Activated naive CD8-positive, alpha-beta T cell treated with anti-CD3 and anti-CD28 coated beads for 36 hours (primary cell): ENCODE data around the gene MTHFS. TPM values are rescaled to one million over a fixed set of nuclear protein-coding genes. Genes with fewer than 3 reads are reported as not detected.
"Not testable (repeated sequence)": the region's sequence is repeated elsewhere in the genome, so short reads cannot be mapped to it uniquely, and the experiment has no call there.

Experiments
- DNase-seq: peaks from one replicate; pipeline ENCODE4 v3.0.0; 2021
- H3K27ac Mint-ChIP-seq: one replicate; pipeline ENCODE4 v1.8.0; 2022; ENCODE audit warnings: mild to moderate bottlenecking, moderate library complexity, mixed read lengths
- H3K27me3 Mint-ChIP-seq: one replicate; pipeline ENCODE4 v1.8.0; 2022; ENCODE audit warnings: mild to moderate bottlenecking, mixed read lengths
- H3K36me3 Mint-ChIP-seq: one replicate; pipeline ENCODE4 v1.8.0; 2021; ENCODE audit warnings: mild to moderate bottlenecking, mixed read lengths
- H3K4me1 Mint-ChIP-seq: one replicate; pipeline ENCODE4 v1.8.0; 2021; ENCODE audit warnings: mixed read lengths
- H3K4me3 Mint-ChIP-seq: one replicate; pipeline ENCODE4 v1.8.0; 2022; ENCODE audit warnings: mild to moderate bottlenecking, moderate library complexity, mixed read lengths
- H3K9me3 Mint-ChIP-seq: one replicate; pipeline ENCODE4 v1.8.0; 2022; ENCODE audit warnings: mixed read lengths
- total RNA-seq, 2 experiments: library from RNA; stranded (reverse); gene quantifications; one replicate each; pipeline ENCODE4 v1.2.3, GENCODE V29; 2021

Gene MTHFS
- total RNA-seq, 2 experiments from 2014 or later = 33.3 to 33.7 TPM

GRCh38 chr15:79898786-79899185 is 2.0 kb upstream of the MTHFS start:
- Mint-ChIP-seq H3K4me1 (peaks cover 44% of the 10 kb centered on the region), H3K4me3 (peak overlapping the region; percentile 4)

DNA sequence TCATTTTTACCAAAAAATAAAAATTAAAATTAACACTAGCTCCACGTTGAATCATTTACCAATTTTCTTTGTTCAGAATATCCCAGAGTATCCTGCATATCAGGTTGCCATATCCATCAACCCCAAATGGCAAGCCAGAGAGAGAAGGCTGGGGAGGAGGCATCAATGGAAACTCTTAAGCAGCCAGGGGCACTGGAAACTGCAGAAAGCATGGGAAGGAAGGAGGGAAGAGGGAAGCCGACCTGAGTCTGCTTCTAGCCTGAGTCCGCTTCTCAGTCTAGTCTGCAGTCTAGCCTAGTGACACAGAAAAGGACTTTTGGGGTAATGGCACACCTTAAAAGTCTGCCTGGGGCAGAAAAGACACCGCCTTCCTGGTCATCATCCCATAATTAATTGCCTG is 1.6 kb upstream of the MTHFS start:
- H3K9me3 Mint-ChIP-seq = peaks cover 10% of the 10 kb centered on the region
- H3K27me3 Mint-ChIP-seq = no peaks in the 10 kb centered on the region
- H3K4me3 Mint-ChIP-seq = peak overlapping the region; percentile 4
- no peak for DNase-seq
- H3K27ac Mint-ChIP-seq = peak overlapping the region; percentile 93
- H3K4me1 Mint-ChIP-seq = peaks cover 41% of the 10 kb centered on the region
- peaks cover 28% of the 10 kb centered on the region for H3K36me3 Mint-ChIP-seq

More at GRCh38 chr15:79898786-79899185, 2.0 kb upstream of the MTHFS start:
- not testable (repeated sequence) for H3K9me3 Mint-ChIP-seq, DNase-seq, H3K27me3 Mint-ChIP-seq
- peak overlapping the region; percentile 93 for H3K27ac Mint-ChIP-seq
- H3K36me3 Mint-ChIP-seq = peaks cover 30% of the 10 kb centered on the region

DNA sequence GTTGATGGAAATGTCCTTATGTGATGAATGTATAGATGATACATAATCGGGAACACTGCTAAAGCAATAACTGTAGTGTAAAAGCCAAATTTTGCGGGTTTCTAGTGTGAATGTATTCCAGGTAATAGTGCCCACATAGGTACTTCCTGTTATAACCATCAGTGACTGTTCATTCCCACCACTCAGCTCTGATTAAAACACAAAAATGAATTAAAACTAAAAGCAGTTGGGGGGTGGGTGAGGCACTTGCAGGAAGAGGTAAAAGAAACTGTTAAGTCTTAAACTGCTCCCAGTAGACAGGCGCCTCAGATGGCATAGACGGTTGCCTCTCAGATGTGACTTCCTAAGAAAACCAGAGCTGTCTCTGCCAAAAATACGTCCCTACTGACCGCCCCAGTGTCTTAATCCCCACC is 893 bp upstream of the MTHFS start:
- peaks cover 31% of the 10 kb centered on the region for H3K36me3 Mint-ChIP-seq
- H3K4me3 Mint-ChIP-seq = peak overlapping the region; percentile 84
- H3K27ac Mint-ChIP-seq = peak overlapping the region; percentile 93
- H3K4me1 Mint-ChIP-seq = peaks cover 39% of the 10 kb centered on the region
- DNase-seq = peak; percentile 22
- no peaks in the 10 kb centered on the region for H3K27me3 Mint-ChIP-seq
- peaks cover 10% of the 10 kb centered on the region for H3K9me3 Mint-ChIP-seq

GRCh38 chr15:79897380-79897678 is 515 bp upstream of the MTHFS start:
- peak overlapping the region; percentile 84 for H3K4me3 Mint-ChIP-seq
- no peak for DNase-seq
- peaks cover 35% of the 10 kb centered on the region for H3K4me1 Mint-ChIP-seq
- H3K9me3 Mint-ChIP-seq = peaks cover 10% of the 10 kb centered on the region
- H3K36me3 Mint-ChIP-seq = peaks cover 31% of the 10 kb centered on the region
- H3K27ac Mint-ChIP-seq = peak overlapping the region; percentile 93
- H3K27me3 Mint-ChIP-seq = no peaks in the 10 kb centered on the region

DNA sequence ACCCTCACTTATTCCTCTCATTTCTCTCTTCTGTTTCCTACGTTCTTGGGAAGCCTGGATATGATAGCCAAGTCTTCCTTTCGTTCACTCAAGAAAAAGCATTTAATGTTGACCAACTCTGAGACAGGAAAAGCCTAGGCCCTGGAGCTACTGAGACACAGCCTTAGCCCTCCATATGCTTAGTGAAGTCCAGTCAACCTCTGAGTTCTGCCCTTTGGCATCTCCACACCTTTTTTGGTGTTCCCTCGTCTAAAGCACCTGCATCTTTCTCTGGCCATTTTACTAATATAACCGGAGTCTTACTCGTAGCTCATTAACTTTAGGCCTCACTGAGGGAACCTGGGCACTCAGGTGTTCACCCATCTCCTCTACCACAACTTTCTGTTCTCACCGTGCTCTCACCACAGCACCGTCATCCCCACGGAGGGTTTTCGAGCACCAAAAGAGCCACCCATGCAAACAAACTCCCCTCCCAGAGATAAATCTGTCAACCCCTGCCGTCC is 632 bp downstream of the MTHFS start:
- peaks cover 10% of the 10 kb centered on the region for H3K9me3 Mint-ChIP-seq
- peak overlapping the region; percentile 100 for H3K27ac Mint-ChIP-seq
- peaks cover 36% of the 10 kb centered on the region for H3K36me3 Mint-ChIP-seq
- no peaks in the 10 kb centered on the region for H3K27me3 Mint-ChIP-seq
- H3K4me3 Mint-ChIP-seq = peak overlapping the region; percentile 99
- no peak for DNase-seq
- H3K4me1 Mint-ChIP-seq = peaks cover 39% of the 10 kb centered on the region

- DNase-seq = no peak
- Mint-ChIP-seq H3K4me1 (peaks cover 28% of the 10 kb centered on the region), H3K9me3 (no peaks in the 10 kb centered on the region), H3K27me3 (no peaks in the 10 kb centered on the region), H3K36me3 (peaks cover 65% of the 10 kb centered on the region), H3K27ac (no peak overlapping the region), H3K4me3 (no peak overlapping the region)
Measured at GRCh38 chr15:79887054-79887930, 9.5 kb downstream of the MTHFS start.

GRCh38 chr15:79886124-79886523 is 10.7 kb downstream of the MTHFS start:
- Mint-ChIP-seq H3K27me3 (no peaks in the 10 kb centered on the region), H3K36me3 (peaks cover 67% of the 10 kb centered on the region), H3K27ac (no peak overlapping the region), H3K9me3 (no peaks in the 10 kb centered on the region), H3K4me3 (no peak overlapping the region), H3K4me1 (peaks cover 26% of the 10 kb centered on the region)
- no peak for DNase-seq

GRCh38 chr15:79884204-79884596 is 12.6 kb downstream of the MTHFS start:
- Mint-ChIP-seq H3K9me3 (peaks cover 6% of the 10 kb centered on the region), H3K4me3 (no peak overlapping the region), H3K27ac (no peak overlapping the region), H3K27me3 (no peaks in the 10 kb centered on the region), H3K4me1 (peaks cover 15% of the 10 kb centered on the region), H3K36me3 (peaks cover 75% of the 10 kb centered on the region)
- no peak for DNase-seq

DNA sequence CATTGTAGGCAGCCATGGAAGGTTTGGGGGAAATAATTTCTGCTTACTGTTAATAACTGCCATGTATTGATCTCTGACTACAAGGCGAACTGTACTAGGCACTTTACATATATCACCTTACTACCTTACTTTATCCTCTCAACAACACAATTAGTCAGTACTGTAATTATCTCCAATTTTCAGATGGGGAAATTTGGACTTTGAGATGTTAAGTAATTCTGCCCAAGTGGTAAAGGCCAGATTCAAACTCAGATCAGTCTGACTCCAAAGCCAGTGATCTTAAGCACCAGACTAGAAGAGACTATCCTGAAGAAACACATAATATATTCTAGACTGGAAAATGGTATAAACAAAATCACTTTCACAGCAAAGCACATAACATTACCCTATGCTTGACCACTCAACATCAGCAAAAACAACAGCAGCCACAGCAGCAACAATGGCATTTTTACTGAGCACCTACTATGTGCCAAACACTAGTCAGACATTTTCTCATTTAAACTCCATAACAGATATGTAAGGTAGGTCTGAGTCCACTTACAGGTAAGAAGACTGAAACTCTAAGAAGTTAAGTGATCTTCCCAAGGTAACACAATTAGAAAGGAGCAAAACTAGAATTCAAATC is 13.1 kb downstream of the MTHFS start:
- Mint-ChIP-seq H3K36me3 (peaks cover 74% of the 10 kb centered on the region), H3K27ac (no peak overlapping the region), H3K4me1 (peaks cover 15% of the 10 kb centered on the region), H3K9me3 (peaks cover 10% of the 10 kb centered on the region), H3K27me3 (no peaks in the 10 kb centered on the region), H3K4me3 (no peak overlapping the region)
- no peak for DNase-seq

- peaks cover 81% of the 10 kb centered on the region for H3K36me3 Mint-ChIP-seq
- peaks cover 24% of the 10 kb centered on the region for H3K9me3 Mint-ChIP-seq
- H3K4me1 Mint-ChIP-seq = peaks cover 10% of the 10 kb centered on the region
- DNase-seq = no peak
- no peak overlapping the region for H3K27ac Mint-ChIP-seq
- no peak overlapping the region for H3K4me3 Mint-ChIP-seq
- H3K27me3 Mint-ChIP-seq = no peaks in the 10 kb centered on the region
Measured at GRCh38 chr15:79881668-79882067, 15.1 kb downstream of the MTHFS start.

GRCh38 chr15:79881254-79881653 is 15.6 kb downstream of the MTHFS start:
- Mint-ChIP-seq H3K27ac (no peak overlapping the region), H3K9me3 (peaks cover 27% of the 10 kb centered on the region)

DNA sequence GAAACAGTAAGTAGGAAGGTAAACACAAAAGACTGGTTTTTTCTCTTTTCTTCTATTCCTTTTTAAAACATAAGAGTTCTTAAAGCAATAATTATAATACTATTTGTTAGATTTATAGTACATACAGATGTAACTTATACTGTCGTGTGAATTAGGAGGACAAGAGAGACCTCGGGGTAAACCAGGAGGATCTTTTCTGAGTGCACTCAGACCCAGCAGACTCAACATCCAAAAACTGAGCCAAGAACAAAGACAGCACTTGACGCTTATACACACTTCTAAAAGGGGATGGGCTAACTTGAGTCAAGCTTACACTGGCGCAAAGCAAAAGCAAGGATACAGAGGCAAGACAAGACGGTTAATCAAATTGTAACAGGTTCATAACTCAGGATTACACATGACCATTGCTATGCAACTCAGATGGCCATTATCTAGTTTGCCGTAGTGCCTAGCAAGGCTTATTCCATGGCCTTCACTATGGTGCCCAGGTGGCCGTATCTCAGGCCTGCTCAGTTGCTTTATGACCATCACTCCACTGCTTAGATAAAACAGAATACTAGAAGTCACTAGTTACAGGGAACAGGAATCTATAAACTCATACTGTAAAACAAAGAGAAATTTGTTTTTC is 18.6 kb downstream of the MTHFS start:
- Mint-ChIP-seq H3K4me3 (no peak overlapping the region), H3K9me3 (peaks cover 49% of the 10 kb centered on the region), H3K36me3 (peaks cover 93% of the 10 kb centered on the region), H3K4me1 (peaks cover 7% of the 10 kb centered on the region), H3K27me3 (no peaks in the 10 kb centered on the region), H3K27ac (no peak overlapping the region)
- no peak for DNase-seq

More at GRCh38 chr15:79881254-79881653, 15.6 kb downstream of the MTHFS start:
- Mint-ChIP-seq H3K27me3 (no peaks in the 10 kb centered on the region), H3K4me3 (no peak overlapping the region), H3K4me1 (peaks cover 10% of the 10 kb centered on the region), H3K36me3 (peaks cover 85% of the 10 kb centered on the region)
- no peak for DNase-seq

- H3K36me3 Mint-ChIP-seq = peaks cover 91% of the 10 kb centered on the region
- H3K4me1 Mint-ChIP-seq = peaks cover 14% of the 10 kb centered on the region
- H3K9me3 Mint-ChIP-seq = peaks cover 52% of the 10 kb centered on the region
- H3K27ac Mint-ChIP-seq = no peak overlapping the region
- H3K4me3 Mint-ChIP-seq = no peak overlapping the region
- DNase-seq = no peak
- H3K27me3 Mint-ChIP-seq = no peaks in the 10 kb centered on the region
Measured at GRCh38 chr15:79875213-79875612, 21.6 kb downstream of the MTHFS start.

DNA sequence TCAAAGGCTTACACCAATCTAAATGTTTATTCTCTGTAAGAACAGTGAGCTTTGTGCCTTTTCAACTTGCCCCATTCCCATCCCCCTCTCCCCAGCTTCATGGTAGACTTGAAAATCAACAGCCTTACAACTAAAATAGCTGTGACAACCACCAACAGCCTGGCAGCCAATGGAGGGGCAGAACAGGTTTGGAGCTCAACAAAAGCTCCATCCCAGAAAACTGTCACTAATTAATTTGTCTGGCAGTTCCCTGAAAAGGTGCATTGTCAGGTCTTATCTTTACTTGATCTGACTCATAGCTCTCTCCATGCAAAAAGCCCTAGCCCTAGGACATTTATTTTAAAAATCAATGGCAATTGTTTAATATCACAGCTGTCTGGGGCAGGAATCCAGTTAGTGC is 22.6 kb downstream of the MTHFS start:
- Mint-ChIP-seq H3K9me3 (peaks cover 46% of the 10 kb centered on the region), H3K36me3 (peaks cover 85% of the 10 kb centered on the region), H3K27ac (no peak overlapping the region), H3K4me3 (no peak overlapping the region), H3K4me1 (peaks cover 14% of the 10 kb centered on the region), H3K27me3 (no peaks in the 10 kb centered on the region)
- DNase-seq = no peak

DNA sequence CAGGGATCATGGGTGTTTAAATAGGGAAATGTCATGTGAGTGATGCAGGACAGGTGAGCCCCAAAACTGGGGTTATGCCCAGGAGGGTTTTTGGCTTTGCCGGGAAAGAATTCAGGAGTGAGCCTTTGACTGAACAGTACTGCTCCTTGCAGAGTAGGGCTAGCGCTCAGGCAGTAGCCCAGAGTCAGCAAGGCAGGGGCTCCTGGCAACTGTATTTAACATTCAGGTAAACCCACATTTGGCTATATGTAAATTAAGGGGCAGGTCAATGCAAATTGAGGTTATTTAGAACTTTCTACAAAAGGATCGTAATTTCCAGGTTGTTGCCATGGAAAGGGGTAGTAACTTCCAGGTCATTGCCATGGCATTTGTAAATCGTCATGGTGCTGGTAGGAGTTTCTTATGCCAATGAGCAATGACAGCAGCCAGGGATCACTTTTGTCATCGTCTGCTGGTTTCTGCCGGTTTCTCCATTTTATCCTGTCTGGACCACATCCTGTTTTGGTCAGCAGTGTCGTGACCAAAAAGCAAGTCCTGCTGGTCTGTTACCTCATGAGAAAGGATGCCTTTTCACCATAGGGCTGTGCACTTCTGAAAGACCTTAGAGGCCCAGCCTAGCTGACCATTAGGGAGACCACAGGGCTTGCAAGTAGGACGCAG is 24.3 kb downstream of the MTHFS start:
- peak; percentile 14 for DNase-seq

More for the DNA sequence above, 24.3 kb downstream of the MTHFS start:
- H3K9me3 Mint-ChIP-seq = peaks cover 34% of the 10 kb centered on the region
- no peaks in the 10 kb centered on the region for H3K27me3 Mint-ChIP-seq
- no peak overlapping the region for H3K4me3 Mint-ChIP-seq
- H3K27ac Mint-ChIP-seq = peak overlapping the region; percentile 21
- peaks cover 20% of the 10 kb centered on the region for H3K4me1 Mint-ChIP-seq
- H3K36me3 Mint-ChIP-seq = peaks cover 76% of the 10 kb centered on the region
